ENCODE measurements around the gene NRXN3.

NRXN3 gene

DNA sequence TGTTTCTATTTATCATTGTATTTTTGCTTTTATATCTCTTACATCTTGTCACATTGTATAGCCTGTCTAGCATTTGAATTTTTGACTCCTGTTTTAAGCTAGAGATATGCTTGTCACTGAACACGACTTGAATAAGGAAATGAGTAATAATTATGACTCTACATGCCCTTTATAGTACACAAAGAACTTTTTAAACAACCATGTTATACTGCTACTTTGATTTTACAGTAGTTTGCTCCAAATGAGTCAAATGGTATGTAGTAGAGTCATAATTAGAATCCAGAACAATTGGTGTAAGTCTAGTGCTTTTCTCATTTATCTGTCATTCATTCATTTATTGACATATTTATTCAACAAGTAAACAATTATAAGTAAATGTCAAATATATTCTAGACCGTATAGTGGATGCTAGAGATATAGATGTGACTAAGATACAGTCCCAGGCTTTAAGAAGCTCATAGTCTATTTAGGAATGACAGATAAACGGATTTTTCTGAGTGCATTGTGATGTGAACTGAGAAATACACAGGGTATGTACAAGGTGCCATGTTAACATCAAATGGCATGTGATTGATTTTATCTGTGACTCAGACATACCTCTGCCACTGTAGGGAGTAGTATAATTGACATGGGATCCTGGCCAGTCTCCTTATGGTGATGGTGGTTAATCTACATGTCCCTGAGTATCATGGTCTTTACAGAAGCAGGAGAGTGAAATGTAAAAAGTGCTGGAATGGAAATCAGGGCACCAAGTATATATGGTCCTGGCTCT lies 1241.4 kb downstream of the NRXN3 start:
- DNase-seq (ENCODE audit: low read depth in 2 of 2), result no peak

DNA sequence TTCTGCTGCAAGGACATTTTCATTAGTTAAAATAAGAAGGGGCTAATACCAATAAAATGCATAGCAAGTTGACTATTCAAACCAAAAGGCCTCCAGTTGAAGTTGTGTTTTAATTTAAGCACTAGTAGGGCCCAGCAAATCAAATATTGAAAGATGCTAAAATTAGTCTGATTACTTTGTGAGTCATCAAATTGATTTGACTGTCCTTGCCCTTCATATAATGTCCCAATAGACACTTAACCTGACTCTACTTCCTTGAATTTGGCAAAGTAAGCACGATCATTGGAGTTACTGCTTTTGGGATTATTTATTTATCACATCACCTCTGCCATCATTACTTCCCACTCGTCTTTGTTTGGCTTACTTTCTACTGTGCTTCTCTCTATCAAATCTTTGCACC lies 1242.6 kb downstream of the NRXN3 start:
- no peak for DNase-seq (ENCODE audit: low read depth in 2 of 2)

DNA sequence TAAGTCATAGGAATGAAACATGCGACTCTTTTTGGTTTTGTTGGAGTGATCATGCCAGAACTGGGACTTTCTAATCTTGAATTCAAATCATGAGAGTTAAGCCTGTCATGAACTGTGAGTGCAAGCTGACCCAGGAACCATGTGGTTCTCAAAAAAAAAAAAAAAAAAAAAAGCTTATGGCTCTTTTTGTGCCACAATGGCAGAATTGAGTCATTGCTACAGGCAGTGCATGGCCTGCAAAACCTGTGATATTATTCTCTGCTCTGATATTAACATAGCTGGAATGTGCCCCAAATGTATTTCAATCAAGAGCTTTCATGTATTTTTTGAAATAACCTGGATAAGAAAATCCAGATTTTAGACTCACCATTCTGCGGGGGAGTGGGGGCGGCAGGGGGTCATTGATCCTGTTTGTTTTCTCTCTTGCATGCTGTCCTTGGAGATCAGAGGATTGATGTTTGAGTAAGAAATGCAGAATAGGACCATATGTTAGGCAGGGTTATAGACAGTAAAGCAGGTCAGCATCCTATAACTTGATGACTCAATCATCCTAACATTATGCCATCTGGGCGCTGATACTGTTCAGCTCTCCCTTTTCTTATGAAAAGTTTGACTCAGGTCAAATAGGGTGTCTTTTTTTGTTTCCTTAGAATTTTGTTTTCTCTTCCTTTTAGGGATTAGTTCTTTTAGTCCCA lies 1243.7 kb downstream of the NRXN3 start:
- no peak for DNase-seq (ENCODE audit: low read depth in 2 of 2)

DNA sequence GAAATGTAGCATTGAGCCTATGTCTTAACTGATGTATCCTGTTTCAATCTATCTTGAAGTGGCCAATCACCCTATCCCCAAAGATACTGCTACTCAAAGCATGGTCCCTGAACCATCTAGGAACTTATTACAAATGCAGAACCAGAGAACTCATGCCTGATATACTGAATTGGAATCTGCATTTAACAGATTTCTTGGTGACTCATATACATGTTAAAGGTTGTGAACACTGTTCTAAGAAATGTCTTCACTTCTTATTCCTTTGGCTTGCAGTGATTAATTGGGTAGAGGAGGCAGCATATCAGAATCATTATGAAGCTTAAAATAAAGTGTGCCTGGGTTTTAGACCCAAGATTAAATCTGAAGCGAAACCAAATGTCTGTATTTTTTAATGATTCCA lies 1245.6 kb downstream of the NRXN3 start:
- no peak for DNase-seq (ENCODE audit: low read depth in 2 of 2)

DNA sequence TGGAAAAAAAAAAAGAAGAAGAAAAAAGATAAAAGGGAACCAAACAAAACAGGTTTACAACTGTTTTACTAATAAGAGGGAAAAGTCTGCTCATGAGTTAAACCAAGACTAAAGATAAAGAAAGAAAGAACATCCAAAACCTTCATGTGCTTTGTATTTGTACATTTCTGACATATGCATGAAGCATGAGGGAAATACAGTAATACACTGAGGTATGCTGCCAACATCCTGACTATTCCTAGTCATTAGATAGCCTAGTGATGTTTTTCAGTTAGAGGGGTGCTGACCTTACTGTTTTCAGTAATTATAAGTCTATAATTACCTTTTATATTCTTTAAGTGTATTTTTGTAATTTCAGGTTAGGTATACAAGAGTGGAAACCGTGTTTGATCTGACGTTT lies 1247.8 kb downstream of the NRXN3 start:
- no peak for DNase-seq (ENCODE audit: low read depth in 2 of 2)

DNA sequence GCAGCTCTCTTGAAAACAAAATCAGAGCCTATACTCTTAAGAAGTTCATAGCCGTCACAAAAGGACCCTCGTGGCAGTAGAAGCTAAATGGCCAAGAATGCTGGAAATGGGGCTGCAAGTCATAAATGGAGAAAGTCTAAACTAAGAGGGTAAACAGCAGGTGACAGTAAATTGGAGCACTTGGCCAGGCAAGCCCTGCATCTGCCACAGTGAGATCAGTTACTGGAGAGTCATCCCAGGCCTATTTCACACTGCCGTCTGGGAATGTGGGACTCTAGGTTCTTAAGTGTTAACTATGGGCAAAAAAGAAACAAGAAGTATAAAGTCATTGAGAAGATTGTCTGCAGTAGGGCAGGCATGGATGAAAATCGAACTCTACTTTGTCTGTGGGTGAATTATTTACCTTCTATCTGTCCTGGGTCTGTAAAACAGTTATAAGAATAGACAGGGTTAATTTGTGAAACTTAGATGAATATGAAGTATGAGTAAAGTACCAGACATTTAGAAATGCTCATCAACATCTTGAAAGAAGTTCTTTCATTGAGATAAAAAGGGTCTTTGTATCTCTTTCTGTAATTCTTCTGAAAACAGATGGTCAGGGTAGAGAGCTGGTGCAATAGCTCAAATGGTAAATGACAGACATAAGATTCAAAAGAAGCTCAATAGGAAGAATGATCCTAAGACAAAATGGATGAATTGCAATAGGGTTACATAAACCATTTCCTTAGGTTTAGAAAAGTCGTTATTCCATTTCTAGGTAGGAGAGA lies 1248.7 kb downstream of the NRXN3 start:
- DNase-seq (ENCODE audit: low read depth in 2 of 2), result no peak

DNA sequence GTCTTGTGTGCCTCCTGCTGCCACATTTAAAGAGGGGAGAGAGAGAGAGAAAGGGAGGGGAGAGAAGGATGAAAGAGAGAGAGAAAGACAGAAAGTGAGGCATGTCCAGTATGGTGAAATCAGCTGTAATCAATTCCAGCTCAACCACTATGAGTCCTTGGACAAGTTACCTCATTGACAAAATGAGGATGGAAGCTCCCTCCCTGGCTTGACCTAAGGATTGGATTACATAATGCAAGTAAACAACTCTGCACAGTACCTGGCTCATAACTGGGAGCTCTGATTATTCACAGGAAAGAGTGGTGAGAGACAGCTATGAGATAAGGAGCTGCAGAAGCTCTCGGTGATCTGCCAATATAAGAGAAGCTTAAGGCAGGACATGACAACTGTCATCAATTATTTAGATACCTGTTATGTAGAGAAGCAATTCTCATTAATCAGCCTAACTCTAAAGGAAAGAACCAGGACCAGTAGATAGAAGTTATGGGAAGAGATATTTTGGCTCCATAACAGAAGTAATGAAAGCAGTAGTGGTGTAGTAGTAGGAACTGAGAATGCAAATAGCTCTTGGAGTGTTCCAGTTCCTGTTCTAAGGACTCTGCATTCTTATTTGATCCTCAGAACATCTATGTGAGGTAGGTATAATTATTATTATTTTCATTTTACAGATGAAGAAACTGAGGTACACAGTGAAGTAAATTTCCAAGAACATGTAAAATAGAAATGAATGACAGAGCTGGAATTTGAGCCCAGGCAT lies 1249.6 kb downstream of the NRXN3 start:
- DNase-seq (ENCODE audit: low read depth in 2 of 2), result no peak

DNA sequence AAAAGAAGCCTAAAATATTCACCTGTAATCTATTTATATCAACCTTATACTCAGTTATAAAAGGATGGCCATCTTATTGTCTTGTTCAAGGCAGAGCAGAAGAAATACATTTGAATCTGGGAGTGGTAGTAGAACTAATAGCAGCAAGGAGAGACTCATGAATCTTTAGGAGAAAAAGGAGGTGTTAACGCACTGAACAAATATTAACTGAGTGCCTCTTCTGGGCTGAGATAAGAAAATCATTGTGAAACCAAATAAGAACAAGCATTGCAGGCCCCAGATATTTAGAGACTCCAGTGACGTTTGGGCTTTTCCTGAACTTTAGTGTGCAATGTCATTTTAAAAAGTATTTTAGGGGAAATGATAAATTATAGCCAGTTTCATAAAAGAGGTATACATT lies 1250.6 kb downstream of the NRXN3 start:
- DNase-seq (ENCODE audit: low read depth in 2 of 2), result no peak

DNA sequence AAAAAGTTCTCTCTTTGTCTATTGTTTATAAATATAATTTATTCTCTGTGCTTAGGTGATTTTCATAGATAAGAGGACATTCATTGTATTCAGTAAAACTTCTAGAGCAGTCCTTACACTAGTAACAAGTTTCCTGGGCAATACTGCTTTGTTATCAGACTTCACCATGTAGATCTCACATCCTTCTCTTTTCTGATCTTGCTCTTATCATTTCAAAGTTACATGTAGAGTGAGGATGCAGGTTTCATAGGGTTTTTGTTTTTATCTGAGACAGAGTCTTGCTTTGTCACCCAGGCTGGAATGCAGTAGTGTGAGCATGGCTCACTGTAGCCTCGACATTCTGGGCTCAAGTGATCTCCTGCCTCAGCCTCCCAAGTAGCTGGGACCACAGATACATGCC lies 1251.6 kb downstream of the NRXN3 start:
- no peak for DNase-seq (ENCODE audit: low read depth in 2 of 2)

DNA sequence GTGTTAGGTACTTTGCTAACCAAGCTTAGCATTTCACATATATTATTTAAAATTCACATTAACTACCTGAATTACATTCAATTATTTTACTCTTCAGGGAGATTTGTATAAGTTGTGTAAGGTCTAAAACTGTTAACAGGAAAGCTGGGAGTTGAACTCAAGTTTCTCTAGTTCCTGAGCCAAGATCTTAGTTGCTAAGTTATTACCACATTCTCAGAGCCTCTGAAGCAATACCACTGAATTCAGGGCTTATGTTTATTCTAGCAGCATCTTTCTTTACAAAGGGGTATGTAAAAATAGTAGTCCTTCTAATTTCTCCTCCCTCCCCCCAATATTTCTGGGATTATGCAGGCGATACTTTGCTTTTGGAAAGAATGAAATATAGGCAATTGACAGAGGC lies 1254.3 kb downstream of the NRXN3 start:
- no peak for DNase-seq (ENCODE audit: low read depth in 2 of 2)

DNA sequence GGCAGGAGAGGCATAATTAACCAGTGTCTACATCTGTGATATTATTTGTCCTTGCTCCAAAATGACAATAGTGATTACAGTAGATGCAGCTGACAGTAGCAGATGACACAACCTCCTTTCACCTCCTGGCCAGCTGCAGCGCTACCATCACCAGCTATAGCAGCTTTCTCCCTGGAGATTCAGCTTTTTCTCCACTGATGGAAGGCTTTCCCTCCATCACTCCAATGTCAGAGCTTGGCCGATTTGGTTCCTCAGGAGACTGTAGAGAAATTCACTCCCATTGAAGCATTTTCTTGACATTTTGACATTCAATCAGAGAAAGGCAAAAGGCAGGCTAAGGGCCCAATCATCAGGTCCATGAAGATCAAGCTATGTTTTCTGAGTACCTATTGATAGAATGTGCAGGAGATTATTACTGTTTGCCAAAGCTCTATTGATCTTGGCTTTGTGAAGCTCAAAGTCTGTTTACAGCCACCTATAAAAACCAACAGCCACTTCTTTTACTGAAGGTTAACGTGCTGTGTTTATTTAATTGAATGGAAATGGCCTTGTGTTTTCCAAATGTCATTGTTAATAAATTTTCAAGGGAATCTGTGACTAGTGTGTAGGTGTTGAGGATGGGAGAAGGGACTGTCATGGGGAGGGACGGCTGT lies 1256.1 kb downstream of the NRXN3 start:
- DNase-seq (ENCODE audit: low read depth in 2 of 2), result no peak

DNA sequence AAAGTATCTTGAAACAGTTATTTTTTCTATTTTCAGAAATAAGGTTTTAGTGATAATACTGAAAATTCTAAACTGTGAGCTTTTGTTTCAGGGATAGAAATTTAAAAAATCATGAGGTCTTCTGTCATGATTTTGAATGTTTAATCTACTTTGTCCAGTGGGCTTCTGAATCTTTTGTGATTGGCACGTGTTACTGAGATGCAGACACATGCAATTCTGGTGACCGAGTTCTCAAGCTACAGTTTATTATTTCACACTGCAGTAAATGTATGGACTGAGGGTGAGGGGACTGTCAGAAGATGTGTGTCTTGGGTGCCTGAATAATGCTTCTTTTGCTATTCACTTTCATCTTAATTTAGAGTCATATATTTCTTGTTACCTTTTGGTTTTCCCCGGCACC lies 1262.5 kb downstream of the NRXN3 start:
- no peak for DNase-seq (ENCODE audit: low read depth in 2 of 2)

DNA sequence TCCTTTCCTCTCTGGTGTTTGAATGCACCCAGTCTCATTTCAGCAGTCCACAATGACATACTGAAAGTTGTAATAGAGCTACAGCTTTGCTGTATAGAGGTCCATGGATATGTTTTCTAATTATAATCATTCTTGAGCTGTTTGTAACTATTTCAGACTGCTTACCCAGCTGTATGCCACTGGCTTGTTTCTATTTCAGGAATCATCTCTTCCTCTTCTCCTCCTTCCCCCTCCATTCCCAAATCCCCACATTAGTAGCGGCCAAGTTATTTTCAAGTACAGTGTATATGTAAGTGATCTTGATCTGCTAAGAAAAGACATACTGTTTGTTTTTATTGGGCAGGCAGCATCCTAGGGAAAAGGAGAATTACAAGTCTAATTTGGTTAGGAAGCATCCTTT lies 1266.2 kb downstream of the NRXN3 start:
- DNase-seq (ENCODE audit: low read depth in 2 of 2), result no peak

DNA sequence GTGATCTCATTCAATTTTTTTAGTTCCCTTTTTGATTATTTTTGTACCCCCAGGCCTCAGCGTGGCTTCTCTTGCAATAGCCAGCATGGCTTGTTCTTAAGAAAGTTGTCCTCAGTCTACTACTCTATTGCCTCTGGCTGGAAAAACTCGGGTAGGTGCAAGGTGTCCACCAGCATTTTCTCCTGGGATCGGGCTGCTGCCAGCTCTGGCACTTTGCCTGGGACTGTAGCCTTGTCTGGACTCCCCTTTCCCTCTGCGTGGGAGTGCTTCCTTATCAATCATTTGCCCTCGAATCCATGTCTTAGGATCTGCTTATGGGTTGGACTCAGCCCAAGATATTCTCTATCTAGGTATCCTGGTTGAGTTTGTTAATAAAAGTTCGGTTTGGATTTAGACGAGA lies 1267.8 kb downstream of the NRXN3 start:
- DNase-seq (ENCODE audit: low read depth in 2 of 2), result no peak

DNA sequence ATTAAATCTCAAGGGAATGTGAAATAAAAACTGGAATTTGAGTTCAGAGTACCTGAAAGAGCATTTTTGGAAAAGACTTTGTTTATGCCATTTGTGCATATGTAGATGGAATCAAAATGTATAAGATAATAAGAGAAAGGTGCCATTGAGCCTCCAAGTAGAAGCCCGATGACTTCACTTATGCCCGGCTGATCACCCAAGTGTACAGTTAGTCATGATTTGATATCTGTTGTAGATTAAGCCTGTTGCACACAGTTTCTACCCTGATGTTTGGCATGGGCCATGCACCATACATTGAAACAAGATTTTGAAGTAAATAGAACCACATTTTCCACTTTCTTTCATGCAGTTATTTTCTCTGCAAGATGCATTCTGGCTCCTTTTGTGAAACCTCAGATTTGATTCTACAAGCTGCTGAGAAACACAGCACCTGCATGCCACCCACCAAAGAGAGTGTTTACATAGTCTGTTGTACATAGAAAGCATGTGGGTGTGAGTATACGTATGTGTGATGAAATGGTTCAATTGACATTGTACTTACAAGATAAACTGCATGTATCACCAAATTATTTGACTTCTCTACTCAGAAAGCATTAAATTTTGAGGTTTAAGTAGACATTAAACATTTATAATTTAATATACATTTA lies 1268.6 kb downstream of the NRXN3 start:
- no peak for DNase-seq (ENCODE audit: low read depth in 2 of 2)

DNA sequence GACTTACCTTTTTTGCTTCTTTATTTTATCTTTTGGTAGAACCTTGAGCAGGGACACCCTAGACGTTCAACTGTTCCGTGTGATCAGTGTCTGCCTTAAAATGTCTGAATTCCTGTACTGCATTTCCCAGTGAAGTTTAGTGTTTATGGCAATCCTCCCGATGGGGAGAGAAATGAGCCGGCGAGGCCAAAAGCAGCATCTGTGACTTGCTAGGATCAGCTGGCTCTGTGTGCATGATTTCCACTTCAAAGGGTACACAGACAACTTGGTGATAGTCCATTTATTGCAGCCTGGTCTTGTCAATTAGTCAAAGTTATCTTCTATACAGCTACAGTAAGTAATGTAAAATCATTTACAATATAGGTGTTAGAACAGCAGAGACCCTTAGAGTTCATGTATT lies 1272.6 kb downstream of the NRXN3 start:
- DNase-seq (ENCODE audit: low read depth in 2 of 2), result no peak

DNA sequence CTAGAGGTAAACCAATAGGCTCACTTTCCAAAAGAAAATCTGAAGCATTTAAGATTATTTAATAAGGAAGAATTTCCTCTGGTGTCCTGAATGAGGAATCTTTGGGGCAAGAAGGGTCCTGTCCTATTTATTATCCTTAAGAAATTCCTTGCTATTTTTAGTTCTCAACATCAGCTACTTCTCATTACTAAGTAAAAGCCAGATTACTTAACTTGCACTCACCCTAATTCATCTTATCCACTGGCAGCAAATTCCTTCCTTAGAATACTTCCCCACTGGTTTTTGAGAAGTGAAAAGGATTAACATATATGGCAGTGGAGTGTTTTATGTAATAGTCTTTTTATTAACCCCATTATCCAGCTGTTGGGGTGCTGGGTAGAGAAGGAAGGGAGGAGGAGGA lies 1273.4 kb downstream of the NRXN3 start:
- DNase-seq (ENCODE audit: low read depth in 2 of 2), result no peak

DNA sequence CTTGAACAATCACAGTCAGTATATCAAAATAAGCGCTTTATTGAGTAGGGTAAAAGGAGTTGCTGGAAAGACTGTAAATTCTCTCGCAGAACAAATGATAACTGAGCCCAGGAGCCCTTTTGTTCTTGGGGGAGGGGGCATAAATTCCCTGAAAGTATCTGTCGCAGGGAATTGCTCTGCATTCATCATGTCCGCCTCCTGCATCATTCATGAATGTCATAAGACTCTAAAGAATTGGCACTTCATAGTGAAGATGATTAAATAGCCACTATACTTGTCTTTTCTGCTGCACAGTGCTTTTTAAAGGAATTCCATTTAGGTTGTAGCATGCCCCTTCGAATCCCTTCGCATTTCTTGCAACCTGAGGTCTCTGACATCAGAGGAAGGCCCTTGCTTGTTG lies 1278.8 kb downstream of the NRXN3 start:
- DNase-seq (ENCODE audit: low read depth in 2 of 2), result no peak

DNA sequence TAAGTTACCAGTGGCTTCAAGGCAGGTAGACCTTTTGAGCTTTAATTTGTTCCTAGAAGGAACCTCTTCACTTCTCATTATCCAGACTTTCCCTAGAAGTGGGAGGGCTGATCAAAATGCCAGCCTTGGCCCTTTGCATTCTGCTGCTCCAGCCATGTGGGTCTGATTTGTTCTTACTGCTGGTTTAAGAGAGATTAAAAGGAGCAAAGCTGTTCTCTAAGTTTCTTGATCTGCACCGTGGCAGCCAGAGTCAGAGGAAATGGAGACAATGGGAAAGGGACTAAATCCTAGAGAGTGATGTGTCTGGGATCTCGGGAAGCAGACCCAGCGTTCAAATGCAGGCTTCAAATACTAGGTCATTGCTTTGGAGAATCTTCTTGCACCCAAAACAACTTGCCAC lies 1281.4 kb downstream of the NRXN3 start:
- no peak for DNase-seq (ENCODE audit: low read depth in 2 of 2)

DNA sequence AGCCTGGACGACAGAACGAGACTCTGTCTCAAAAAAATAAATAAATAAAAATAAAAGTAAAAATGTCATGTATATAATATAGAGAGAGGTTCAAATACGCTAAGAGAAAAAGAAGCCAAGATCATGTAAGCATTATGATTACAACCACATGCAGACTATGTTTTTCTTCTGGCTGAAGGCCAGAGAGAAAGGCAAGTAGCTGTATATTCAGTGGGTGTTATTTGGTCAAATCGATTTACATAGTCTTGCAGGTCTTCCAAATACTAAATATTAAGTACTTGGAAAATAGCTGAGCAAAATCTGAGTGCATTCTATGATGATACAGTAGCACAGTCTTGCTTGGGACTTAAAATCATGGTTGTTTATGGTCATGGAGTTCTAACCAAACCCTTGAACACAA lies 1283.1 kb downstream of the NRXN3 start:
- DNase-seq (ENCODE audit: low read depth in 2 of 2), result no peak

DNA sequence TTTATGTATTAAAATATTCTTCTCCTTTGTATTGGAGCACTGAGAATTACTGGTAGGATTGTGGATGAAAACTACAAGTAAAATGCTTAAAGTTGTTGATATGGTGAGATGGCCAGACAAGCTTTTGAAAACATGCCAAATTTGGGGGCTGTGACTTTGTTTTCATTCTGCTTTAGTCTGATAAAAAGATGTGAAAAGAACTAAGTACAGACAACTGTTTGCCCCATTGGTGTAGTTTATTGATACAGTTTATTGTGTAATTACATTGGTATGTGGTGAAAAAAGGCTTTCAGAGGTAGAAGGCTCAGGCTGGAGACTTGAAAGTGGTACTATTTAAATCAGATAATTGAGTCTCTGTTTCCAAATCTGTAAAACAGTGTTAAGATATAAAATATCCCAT lies 1294.3 kb downstream of the NRXN3 start:
- no peak for DNase-seq (ENCODE audit: low read depth in 2 of 2)

Measured in stimulated activated CD4-positive, alpha-beta T cell treated with anti-CD3 and anti-CD28 coated beads, Interleukin-1b, Interleukin-23, amount 100 ng/mL, for 1 hour (primary cell).